Stimulated activated naive CD8-positive, alpha-beta T cell treated with anti-CD3 and anti-CD28 coated beads, Interleukin-15, Interleukin-2, amounts not matched to agents 100 U/mL and 50 U/mL, for 24 hours (primary cell): ENCODE data around the gene KDELR1.

ENCODE experiments used
- ATAC-seq: fragments of 150-1000 bp; cut with Tn5 transposase; one replicate; pipeline ENCODE4 v1.10.0; 2021
- DNase-seq: peaks from one replicate; pipeline ENCODE4 v3.0.0; 2021

Gene KDELR1

DNA sequence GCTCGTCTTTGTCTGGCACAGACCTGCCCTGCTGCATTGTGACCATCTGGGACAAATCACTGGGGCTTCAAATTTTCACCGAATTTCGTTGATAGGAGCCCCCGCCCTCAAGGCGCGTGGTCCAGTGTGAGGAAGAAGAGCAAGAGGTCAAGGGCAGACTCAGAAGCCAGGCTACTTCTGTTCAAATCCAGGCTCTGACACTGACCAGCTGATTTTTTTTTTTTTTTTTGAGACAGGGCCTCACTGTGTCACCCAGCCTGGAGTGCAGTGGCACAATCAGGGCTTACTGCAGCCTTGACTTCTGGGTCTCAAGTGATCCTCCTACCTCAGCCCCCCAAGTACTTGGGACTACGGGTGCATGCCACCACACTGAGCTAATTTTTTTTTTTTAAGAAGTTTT lies 20.0 kb downstream of the KDELR1 start:
- no peak for ATAC-seq

DNA sequence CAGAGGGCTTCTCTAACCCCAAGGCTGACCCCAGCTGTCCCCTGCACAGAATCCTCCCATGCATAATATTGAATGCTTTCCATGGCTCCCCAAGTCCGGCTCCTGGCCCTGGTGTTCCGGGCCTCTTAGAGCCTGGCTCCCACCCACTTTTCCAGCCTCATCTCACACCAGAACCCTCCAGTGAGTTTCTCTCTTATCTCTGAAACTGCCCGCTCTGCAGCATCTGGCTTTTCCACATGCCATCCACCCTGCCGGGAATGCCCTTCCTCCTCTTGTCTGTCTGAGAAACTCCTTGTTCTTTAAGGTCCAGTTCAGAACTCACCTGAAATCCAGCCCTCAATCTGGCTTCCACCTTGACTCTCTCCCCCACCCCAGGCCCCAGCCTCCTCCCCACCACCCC lies 20.4 kb downstream of the KDELR1 start:
- DNase-seq (no peak), ATAC-seq (no peak)

More for the DNA sequence above, 20.0 kb downstream of the KDELR1 start:
- no peak for DNase-seq

DNA sequence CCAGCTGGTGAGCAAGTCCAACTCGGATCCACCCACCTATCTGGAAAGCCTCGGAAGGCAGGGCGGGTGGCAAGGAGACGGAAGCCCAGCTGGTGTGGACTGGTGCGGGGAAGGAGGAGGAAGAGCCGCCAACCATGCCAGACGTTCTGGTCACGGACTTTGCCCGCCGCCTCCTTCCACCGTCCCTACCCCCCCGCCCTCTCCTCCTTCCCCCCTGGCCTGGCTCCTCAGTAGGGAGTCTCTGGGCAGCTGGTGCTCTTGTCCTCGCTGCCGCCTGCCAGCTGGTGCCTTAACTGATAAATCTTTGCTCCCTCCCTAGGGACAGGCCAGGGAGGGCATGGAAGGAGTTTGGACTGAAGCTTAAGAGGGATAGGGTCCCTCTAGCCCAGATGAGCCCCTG lies 22.4 kb downstream of the KDELR1 start:
- DNase-seq (no peak), ATAC-seq (no peak)

DNA sequence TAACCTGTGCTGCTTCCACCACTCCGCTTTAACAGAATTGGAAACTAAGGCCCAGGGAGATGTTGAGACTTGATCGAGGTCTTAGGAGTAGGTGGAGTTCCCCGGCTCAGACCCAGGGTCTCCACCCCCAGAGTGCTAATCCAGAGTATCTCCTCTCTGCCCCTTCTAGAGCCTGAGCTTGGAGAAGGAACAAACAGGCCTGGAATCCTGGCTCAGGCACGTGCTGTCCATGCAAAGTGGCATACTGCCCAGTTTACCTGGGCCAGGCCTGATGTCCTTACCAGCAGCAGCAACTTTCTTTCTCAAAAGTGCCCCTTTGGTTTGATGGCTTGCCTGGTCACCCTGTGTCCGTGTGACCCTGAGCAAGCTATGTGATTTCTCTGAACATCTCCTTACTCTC lies 23.5 kb downstream of the KDELR1 start:
- ATAC-seq: no peak
- no peak for DNase-seq

DNA sequence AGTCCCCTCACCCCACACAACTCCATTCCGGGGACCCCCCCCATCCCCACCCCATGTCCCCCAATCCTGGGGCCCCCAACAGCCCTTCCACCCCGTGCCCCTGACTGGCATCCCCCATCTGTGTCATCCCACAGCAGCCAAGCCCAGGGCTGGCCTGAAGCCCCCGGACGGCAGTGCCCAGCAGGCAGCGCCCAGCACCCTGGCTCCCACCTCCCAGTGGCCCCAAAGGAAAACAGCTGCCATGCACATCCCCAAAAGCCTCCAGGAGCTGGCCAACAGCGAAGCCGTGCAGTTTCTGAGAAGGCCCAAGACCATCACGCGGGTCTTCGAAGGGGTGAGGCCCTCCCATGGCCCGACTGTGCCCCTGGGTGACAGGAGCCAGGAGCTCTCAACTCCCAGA lies 25.7 kb downstream of the KDELR1 start:
- ATAC-seq: no peak

DNA sequence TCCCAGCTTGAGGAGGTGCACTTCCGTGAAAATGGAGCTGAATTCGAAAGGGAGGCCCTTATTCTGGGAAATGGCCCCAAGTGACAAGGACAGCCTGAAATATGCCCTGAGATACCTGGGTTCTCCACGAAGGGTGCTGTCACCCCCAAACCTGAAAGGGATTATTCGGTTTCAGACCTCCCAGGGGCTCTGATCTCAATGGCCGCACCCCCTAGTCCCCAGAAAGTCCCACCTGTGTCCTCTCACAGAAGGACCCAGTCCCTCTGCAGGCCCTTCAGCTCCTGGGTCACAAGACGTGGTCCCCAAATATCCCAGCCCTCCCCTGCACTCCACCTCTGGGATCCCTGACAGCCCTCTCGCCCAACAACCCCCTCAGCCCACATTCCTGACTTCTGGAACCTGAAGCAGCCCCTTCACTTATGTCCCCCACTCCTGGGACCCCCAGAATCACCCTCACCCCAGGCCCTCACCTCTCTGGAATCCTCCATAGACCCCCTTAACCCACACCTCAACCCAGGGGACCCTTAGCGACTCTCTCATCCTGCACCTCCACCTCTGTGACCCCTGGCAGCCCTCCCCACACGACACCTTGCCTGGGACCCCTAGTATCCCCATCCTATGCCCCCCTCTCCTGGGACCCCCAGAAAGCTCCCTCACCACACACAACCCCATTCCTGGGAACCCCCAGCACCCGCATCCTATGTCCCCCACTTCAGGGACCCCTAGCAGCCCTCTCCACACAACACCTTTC lies 26.6 kb downstream of the KDELR1 start:
- DNase-seq (no peak), ATAC-seq (no peak)

More for the DNA sequence above, 25.7 kb downstream of the KDELR1 start:
- no peak for DNase-seq

DNA sequence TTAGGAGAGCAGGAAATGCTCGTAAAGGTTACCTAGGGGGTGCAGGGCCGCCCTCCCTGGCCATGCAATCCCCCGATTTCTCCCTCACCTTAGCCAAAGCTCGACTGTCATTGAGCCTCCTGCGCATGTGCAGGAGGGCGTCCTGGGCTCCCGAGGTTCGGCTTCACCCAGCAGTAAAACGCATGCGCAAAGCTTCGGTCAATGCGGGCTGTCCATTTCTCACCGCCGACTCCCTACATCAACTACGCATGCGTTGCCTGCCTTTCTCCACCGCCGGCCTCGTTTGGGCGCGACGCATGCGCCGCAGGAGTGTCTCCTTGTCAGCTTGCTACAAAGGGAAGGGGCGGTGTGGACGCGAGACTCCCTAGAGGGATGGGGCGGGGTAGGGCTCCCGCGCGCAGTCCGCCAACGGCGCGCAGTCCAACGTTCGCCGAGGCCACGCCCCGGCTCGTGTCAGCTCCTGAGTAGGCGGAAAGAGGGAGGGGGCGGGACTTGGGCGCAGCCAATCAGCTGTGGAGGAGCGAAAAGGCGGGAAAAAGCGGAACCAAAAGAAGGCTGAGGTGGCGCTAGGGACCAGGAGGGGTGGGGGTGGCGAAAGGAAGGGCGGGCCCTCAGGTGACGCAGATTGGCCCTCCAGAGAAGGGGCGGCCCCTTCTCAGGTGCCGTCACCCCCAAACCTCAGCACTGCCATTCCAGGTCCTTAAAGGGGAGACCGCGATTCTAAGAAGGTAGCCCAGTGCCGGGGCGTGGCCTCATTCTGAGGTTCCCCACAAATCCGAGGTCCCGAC lies 27.3 kb downstream of the KDELR1 start, which contains the start of the genes SYNGR4 and TMEM143:
SYNGR4 (plus strand) TSS at position 558 of the 788 bp plus-strand sequence. CDS start 1,476 bp downstream, outside the sequence.
TMEM143 (minus strand) TSS at position 131 of the 788 bp plus-strand sequence; CDS start at position 111, 20 bp downstream.
- ATAC-seq: peak; percentile 93
- DNase-seq: peak; percentile 97

DNA sequence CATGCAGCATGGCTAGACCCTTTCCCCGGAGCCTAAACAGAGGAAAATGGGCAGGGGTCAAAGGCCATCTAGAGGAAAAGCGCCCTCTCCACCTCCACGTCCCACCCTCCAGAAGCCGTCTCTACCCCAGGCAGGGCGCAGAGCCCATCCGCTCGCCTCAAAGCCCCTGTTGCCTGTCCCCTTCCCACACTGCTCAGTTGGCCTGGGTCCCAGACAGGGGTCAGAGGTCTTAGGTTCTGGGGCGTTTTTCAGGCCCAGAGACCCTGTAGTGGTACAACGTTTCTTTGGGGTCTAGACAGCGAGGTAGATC lies 27.9 kb downstream of the KDELR1 start:
- no peak for DNase-seq

DNA sequence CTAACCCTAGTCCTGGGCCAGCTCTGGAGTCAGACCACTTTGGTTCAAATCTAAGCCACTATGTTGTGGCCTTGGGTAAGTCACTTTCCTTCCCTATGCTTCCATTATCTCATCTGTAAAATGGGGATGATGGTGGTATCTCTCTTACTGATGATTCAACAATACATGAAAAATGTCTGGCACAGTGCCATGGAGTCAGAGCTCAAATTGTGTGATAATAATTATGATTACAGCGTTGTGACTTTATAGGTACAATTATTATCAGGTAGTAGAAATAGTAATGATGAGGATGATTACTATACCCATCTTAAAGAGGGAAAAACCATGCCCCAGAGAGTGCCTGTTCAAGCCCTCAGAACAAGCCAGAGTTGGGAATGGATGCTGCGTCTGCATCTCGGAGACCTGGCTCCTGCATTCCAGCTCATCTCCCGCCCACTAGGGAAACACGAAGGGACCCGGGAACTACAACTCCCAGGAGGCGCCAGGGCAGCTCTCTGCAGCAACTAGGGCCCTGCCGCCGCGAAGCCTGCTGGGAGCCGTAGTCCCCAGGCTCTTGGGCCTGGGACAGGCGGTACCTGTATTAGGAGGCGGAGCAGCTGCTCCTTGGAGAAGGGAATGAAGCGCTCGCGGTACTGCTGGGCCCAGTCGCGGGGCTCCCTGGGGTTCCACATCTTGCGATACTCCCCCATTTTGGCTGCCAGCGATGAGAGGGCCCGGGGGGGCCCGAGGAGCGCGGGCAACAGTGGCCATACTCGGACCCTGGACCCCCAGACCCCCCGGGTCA lies 28.4 kb downstream of the KDELR1 start:
- ATAC-seq (peak; percentile 77), DNase-seq (peak; percentile 92)

More for the DNA sequence above, 27.9 kb downstream of the KDELR1 start:
- peak; percentile 5 for ATAC-seq

DNA sequence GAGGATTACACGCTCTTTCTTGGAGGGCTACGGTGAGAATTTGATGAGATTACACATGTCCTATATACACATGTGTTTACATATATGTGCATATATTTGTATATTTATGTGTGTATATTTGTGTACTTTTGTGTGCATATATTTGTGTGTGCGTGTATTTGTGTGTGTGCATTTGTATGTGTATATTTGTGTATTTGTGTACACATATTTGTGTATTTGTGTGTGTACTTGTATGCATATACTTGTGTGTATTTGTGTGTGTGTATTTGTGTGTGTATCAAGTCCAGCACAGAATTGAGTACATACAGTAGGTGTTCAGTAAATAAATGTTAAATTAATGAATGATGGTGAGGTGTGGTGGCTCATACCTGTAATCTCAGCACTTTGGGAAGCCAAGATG lies 29.4 kb downstream of the KDELR1 start:
- ATAC-seq: no peak

DNA sequence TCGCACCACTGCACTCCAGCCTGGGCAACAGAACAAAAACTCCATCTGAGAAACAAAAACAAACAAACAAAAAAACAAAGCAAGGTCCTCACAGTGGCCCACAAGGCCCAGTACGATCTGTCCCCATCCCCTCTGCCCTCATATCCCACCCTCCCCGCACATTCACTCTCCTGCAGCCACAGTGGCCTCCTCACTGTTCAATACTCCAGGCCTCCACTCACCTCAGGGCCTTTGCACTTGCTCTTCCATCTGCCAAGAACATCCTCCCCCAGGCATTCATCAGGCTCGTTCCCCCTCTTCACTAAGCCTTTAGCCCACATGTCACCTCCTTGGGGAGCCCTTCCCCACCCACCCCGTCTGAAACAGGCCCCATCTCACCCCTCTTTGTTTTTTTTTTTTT lies 32.2 kb downstream of the KDELR1 start:
- DNase-seq (no peak), ATAC-seq (no peak)

More for the DNA sequence above, 29.4 kb downstream of the KDELR1 start:
- no peak for DNase-seq

DNA sequence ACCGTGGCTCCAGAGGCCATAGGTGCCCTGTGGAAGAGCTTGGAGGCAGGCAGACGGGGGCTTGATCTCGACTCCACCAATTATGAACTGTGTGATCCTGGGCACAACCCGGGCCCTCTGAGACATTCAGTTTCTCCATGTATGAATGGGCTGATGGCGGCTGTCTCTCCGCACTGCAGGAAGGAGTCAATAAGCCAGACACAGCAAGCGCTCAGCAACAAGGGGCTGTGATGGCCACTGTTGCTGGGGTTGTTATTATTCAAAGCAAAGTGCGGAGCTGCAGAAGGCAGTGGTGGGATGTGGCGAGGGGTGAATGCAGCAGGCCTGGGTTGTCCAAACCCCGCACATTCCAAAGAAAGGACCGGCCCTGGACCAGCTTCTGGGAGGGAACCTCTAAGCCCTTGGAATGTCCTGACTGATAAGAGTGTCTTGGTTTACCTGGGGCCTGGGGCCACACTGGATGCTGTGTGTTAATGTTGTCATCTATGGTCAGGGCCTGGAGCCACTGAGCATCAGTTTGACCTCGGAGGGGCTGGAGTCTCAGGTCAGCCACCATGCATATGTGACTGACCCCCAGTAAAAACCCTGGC lies 35.9 kb downstream of the KDELR1 start:
- DNase-seq: no peak
- ATAC-seq: no peak

DNA sequence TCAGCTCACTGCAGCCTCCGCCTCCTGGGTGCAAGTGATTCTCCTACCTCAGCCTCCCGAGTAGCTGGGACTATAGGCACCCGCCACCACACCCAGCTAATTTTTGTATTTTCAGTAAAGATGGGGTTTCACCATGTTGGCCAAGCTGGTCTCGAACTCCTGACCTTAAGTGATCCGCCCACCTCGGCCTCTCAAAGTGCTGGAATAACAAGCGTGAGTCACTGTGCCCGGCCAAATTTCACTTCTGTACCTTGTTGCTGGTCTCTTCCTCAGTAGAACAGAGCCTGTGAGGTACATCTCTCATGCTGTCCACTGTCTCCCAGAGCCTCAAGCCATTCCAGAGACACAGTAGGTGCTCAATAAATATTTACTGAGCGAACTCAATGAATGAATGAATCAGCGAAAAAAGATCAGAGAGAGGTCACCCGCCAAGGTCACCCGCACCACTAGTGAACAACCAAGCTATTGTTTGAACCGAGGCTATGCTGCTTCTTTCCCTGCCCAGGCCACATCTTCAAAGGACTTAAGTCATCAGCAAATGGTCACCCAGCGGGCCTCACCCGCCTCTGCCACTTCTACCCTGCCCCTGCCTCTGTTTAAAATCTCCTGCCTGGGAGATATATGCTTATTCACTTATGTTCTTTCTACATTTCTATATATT lies 36.9 kb downstream of the KDELR1 start:
- no peak for DNase-seq
- no peak for ATAC-seq

DNA sequence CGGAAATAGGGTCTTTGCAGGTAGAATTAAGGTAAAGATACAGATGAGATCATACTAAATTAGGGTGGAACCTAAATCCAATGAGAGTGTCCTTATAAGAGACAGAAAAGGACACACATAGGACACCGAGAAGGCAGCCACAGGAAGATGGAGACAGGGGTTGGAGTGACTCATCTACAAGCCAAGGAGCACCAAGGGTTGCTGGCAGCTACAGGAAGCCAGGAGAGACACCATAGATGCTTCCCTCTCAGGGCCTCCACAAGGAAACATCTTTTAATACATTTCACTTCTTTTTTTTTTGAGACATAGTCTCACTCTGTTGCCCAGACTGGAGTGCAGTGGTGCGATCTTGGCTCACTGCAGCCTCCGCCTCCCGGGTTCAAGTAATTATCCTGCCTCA lies 37.7 kb downstream of the KDELR1 start:
- no peak for DNase-seq
- ATAC-seq: no peak

DNA sequence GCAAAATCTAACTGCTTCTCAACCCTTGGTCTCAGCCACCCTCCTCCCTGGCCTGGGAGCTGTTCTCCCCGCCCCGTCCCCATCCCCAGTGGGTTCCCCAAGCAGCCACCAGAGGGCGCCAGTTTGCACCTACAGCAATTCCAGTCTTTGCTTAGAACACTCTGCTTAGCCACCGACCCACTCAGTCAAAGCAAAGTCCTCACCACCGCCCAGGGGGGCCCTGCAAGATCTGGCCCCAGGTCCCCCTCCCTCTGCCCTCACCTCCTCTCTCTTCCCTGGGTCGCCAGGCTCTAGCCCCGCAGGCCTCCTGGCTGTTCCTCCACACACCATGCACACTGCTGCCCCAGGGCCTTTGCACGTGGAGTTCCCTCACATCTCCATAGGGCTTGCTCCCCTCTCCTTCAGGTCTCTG lies 40.0 kb downstream of the KDELR1 start:
- DNase-seq: peak; percentile 89
- peak; percentile 78 for ATAC-seq

DNA sequence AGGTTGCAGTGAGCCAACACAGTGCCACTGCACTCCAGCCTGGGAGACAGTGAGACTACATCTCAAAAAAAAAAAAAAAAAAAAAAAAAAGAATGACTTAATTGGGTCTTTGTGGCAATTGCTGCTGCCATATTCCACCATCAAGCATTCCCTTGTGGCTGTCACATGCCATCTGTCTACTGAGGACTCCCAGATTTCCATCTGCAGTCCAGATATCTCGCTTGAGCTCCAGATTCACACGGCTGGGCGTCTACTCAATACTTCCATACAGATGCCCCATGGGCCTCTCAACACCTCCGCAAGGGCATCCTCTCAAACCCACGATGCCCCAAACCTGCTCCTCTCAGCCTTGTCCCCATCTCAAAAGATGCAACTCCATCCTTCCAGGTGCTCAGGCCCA lies 40.5 kb downstream of the KDELR1 start:
- no peak for ATAC-seq
- DNase-seq: no peak

DNA sequence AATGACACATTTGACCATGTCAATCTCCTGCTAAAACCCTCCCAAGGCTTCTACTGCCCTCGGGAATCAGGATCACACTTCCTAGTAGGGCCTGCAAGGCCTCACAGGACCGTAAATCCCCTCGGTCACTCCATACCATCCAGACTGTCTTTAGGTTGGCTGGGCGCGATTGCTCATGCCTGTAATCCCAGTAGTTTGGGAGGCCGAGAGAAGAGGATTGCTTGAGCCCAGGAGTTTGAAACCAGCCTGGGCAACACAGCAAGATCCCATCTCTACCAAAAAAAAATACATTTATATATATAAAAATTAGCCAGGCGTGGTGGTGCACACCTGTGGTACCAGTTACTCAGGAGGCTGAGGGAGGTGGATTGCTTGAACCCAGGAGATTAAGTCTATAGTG lies 42.6 kb downstream of the KDELR1 start:
- no peak for DNase-seq
- ATAC-seq: no peak

DNA sequence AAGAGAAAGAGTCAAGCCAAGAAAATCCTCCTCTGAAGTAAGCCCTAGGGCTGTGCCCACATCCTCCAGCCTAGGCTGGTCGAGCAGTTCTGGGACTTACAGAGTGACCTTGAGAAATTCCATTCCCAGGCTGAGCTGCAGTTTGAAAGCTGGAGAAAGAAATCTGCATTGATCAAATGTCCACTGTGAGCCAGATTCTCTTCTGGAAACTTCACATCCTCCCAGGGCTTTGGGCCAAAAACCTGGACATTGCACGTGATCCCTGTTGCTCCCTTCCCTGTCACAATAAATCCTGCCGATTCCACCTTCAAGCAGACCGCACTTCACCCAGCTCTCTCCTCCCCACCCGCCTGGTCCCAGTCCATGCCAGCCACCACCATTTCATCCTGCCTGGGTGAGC lies 43.3 kb downstream of the KDELR1 start:
- ATAC-seq: no peak

DNA sequence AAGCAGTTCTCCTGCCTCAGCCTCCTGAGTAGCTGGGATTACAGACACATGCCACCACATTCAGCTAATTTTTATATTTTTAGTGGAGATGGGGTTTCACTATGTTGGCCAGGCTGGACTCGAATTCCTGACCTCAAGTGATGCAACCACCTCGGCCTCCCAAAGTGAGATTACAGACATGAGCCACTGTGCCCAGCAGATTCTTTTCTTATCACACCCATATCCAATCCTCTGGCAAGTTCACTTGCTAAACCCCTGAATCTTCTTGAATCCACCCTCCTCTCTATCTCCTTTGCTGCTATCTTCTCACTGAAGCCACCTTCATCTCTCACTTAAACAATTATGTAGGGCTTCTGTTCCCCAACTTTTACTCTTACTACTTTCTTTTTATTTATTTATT lies 45.2 kb downstream of the KDELR1 start:
- DNase-seq (no peak), ATAC-seq (no peak)

More for the DNA sequence above, 43.3 kb downstream of the KDELR1 start:
- no peak for DNase-seq

DNA sequence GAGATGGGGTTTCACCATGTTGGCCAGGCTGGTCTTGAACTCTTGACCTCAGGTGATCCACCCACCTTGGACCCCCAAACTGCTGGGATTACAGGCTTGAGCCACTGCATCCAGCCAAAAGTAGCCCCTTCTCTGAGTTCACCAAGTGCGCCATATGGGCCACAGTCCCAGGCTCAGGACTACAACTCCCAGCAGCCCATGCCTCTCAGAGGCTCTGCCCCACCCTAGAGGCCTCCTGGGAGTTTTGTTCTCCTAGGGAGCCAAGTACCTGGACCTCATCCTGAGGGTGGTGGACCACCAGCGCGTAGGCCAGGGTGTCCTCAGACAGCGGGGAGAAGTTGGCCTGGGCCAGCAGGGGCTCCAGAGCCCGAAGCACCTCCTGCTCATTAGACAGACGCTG lies 46.5 kb downstream of the KDELR1 start:
- ATAC-seq: no peak
- no peak for DNase-seq

DNA sequence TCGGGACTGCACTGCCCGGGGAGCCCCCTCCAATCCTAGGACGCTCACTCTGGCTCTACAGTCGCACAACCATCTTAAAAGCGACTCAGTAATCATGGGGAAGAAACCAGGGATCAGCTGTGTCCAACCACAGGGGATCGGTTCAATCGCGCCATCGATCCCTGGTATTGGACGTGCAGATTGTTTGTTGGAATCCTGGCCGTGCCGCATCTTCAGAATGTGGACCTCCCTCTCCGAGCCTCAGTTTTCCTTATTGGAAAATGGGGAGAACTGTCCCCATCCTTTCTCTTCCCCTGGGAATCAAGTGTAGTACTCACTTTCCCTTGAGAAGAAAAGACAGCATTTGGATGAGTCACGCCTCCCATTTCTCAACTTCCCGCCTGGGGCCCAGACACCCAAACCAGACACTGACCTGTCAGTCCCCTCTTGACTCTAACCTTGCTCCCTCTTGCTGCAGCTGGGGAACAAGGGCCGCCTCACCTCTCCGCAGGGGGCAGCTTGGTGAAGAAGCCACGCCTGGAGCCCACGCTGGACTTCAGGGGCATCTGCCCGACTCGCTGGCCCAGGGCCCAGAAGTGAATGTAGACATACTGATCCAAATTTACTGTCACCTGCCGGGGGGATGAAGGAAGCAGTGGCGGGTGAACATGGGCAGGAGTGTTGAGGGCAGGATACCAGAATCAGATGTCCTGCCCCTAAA lies 48.4 kb downstream of the KDELR1 start:
- DNase-seq (no peak), ATAC-seq (no peak)
